ENCODE data around the gene CNTNAP2. TPM values are rescaled to one million over a fixed set of nuclear protein-coding genes. Genes with fewer than 3 reads are reported as not detected.

The CNTNAP2 gene
- total and polyA plus RNA-seq, 8 donors, result 0.19 to 18.2 (median 0.56) TPM

GRCh38 chr7:148434181-148434757, 2317.7 kb downstream of the CNTNAP2 start:
- H3K4me1 ChIP-seq, result no peaks in the 10 kb centered on the region
- no peak overlapping the region for H3K4me3 ChIP-seq
- 78 to 90% (median 86%) methylated on average over 13 of the region's 13 CpGs for WGBS, 5 donors
- H3K27ac ChIP-seq, result no peak overlapping the region
- no peaks in the 10 kb centered on the region for H3K27me3 ChIP-seq
- DNase-seq, result peak in 1 of 2 donors; percentile 37
- no peaks in the 10 kb centered on the region for H3K36me3 ChIP-seq
- TF ChIP-seq POLR2AphosphoS5 (IDR thresholded peaks at IDR 0.05) (no peak), CTCF (IDR thresholded peaks at IDR 0.05) (no peak), EP300 (IDR thresholded peaks at IDR 0.05) (no peak), POLR2A (IDR thresholded peaks at IDR 0.05) (no peak)
- H3K9me3 ChIP-seq, result peaks cover 0 to 7% (median 0%) of the 10 kb centered on the region in 4 donors
- intact Hi-C loops (cut with DNase I; ENCODE audit: low total_unique reads), result no loop called here

DNA sequence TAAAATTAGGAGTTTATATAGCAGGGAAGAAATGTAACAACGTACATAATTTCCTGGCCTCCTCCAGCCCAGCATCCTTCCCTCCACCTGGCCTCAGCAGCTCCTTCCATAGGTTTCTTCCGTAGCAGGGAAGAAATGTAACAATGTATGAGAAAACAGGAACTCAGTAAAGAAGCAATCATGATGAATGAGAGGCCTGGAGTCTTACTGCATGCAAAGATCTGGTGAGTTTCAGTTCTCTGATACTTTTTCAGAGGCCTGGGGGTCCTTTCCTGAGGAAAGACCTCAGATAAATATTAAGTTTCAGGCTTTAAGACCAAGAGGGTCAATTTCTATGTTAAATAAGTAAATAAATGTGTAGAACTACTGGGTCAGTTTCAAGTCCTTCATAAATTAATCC, 2318.3 kb downstream of the CNTNAP2 start:
- intact Hi-C loops (cut with DNase I; ENCODE audit: low total_unique reads), result no loop called here
- WGBS, 5 donors, result 46 to 73% (median 68%) methylated on average over 2 of the region's 2 CpGs
- TF ChIP-seq POLR2A (IDR thresholded peaks at IDR 0.05), result no peak
- no peak for TF ChIP-seq CTCF (IDR thresholded peaks at IDR 0.05)
- no peak for TF ChIP-seq POLR2AphosphoS5 (IDR thresholded peaks at IDR 0.05)
- no peak for TF ChIP-seq EP300 (IDR thresholded peaks at IDR 0.05)

DNA sequence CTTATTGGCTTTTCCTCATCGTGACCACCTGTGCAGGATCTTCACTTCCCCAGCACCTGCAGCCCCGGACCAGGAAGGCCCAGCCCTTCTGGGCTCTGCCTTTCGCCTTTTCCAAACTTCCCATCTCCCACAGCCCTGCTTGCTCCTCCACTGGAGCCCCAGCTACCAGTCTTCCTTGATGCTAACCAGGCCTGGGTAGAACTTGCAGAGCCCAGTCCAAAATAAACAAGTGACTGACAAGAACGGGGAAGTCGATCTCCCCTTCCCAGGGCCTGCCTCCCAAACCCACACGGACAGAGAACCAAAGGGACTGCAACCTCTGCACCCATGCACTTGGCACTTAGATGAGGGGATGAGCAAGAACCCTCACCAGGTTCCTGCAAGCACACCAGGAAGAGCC, 2319.1 kb downstream of the CNTNAP2 start:
- DNase-seq, result no peak
- Histone ChIP-seq H3K27me3 (no peaks in the 10 kb centered on the region), H3K4me3 (no peak overlapping the region), H3K4me1 (no peaks in the 10 kb centered on the region), H3K9me3 (peaks cover 0 to 7% (median 0%) of the 10 kb centered on the region in 4 donors), H3K27ac (no peak overlapping the region), H3K36me3 (no peaks in the 10 kb centered on the region)
- no peak for TF ChIP-seq POLR2AphosphoS5 (IDR thresholded peaks at IDR 0.05)
- TF ChIP-seq POLR2A (IDR thresholded peaks at IDR 0.05), result no peak
- no peak for TF ChIP-seq EP300 (IDR thresholded peaks at IDR 0.05)
- TF ChIP-seq CTCF (IDR thresholded peaks at IDR 0.05), result no peak
- intact Hi-C loops (cut with DNase I; ENCODE audit: low total_unique reads), result no loop called here
- WGBS, 5 donors, result 43 to 54% (median 49%) methylated on average over 6 of the region's 6 CpGs

More for the DNA sequence above, 2318.3 kb downstream of the CNTNAP2 start:
- Histone ChIP-seq H3K4me3 (no peak overlapping the region), H3K4me1 (no peaks in the 10 kb centered on the region), H3K9me3 (peaks cover 0 to 7% (median 0%) of the 10 kb centered on the region in 4 donors), H3K27ac (no peak overlapping the region), H3K27me3 (no peaks in the 10 kb centered on the region), H3K36me3 (no peaks in the 10 kb centered on the region)
- DNase-seq, result no peak

DNA sequence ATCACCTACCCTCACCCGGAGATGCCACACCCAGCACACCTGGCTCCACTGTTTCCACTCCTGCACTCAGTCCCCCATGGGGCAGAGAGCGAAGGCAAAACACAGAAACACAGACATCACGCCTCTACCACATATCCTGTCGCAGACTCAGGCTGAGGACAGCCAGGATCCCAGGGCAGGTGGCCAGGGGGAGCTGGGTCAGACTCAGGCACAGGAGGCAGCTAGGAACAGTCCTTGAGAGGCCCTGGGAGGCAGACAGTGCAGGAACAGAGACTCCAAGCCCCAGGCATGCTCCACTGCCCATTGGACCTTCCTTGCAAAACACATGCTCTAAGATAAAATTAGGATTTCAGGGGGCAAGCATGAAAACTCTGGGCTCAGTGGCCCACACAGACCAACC, 2319.5 kb downstream of the CNTNAP2 start:
- no peak for DNase-seq
- Histone ChIP-seq H3K9me3 (peaks cover 0 to 7% (median 0%) of the 10 kb centered on the region in 4 donors), H3K4me3 (no peak overlapping the region), H3K36me3 (no peaks in the 10 kb centered on the region), H3K27ac (no peak overlapping the region), H3K27me3 (no peaks in the 10 kb centered on the region), H3K4me1 (no peaks in the 10 kb centered on the region)
- TF ChIP-seq POLR2A (IDR thresholded peaks at IDR 0.05) (no peak), POLR2AphosphoS5 (IDR thresholded peaks at IDR 0.05) (no peak), CTCF (IDR thresholded peaks at IDR 0.05) (no peak), EP300 (IDR thresholded peaks at IDR 0.05) (no peak)
- 76 to 88% (median 83%) methylated on average over 4 of the region's 4 CpGs for WGBS, 5 donors
- intact Hi-C loops (cut with DNase I; ENCODE audit: low total_unique reads), result no loop called here

All from stomach (tissue), 9 donors.